Measurements from ENCODE around the gene LRMDA. TPM values are rescaled to one million over a fixed set of nuclear protein-coding genes. Genes with fewer than 3 reads are reported as not detected.

Gene LRMDA
- total RNA-seq, 4 donors from 2014 or later: 0.88 to 14.1 (median 5.1) TPM; not detected in 1

GRCh38 chr10:75859141-75859540 is 427.7 kb downstream of the LRMDA start:
- no peak for DNase-seq
- intact Hi-C loops (cut with DNase I): no loop called here
- no peaks in the 10 kb centered on the region for H3K9me3 ChIP-seq
- H3K27ac ChIP-seq: no peak overlapping the region
- no peak for TF ChIP-seq POLR2A (IDR thresholded peaks at IDR 0.05)
- TF ChIP-seq CTCF (IDR thresholded peaks at IDR 0.05): no peak
- H3K4me3 ChIP-seq: no peak overlapping the region
- no peaks in the 10 kb centered on the region for H3K27me3 ChIP-seq
- 0 to 47% methylated on average over 1 of the region's 1 CpG for WGBS, 2 donors
- no peaks in the 10 kb centered on the region for H3K36me3 ChIP-seq
- no peaks in the 10 kb centered on the region for H3K4me1 ChIP-seq

GRCh38 chr10:75860009-75860408 is 428.6 kb downstream of the LRMDA start:
- H3K27me3 ChIP-seq: no peaks in the 10 kb centered on the region
- intact Hi-C loops (cut with DNase I): no loop called here
- no peaks in the 10 kb centered on the region for H3K36me3 ChIP-seq
- WGBS, 2 donors: 69 to 83% methylated on average over 6 of the region's 6 CpGs
- no peak overlapping the region for H3K27ac ChIP-seq
- H3K4me1 ChIP-seq: no peaks in the 10 kb centered on the region
- DNase-seq: no peak
- H3K9me3 ChIP-seq: no peaks in the 10 kb centered on the region
- no peak overlapping the region for H3K4me3 ChIP-seq
- TF ChIP-seq POLR2A (IDR thresholded peaks at IDR 0.05) (no peak), CTCF (IDR thresholded peaks at IDR 0.05) (no peak)

- H3K9me3 ChIP-seq: no peaks in the 10 kb centered on the region
- intact Hi-C loops (cut with DNase I): no loop called here
- H3K4me3 ChIP-seq: no peak overlapping the region
Measured at GRCh38 chr10:75861582-75861981, 430.2 kb downstream of the LRMDA start.

GRCh38 chr10:75862935-75863334 is 431.5 kb downstream of the LRMDA start:
- 94% methylated on average over 4 of the region's 4 CpGs for WGBS, 2 donors
- TF ChIP-seq POLR2A (IDR thresholded peaks at IDR 0.05): no peak
- no peak for TF ChIP-seq CTCF (IDR thresholded peaks at IDR 0.05)
- no peak overlapping the region for H3K4me3 ChIP-seq
- H3K4me1 ChIP-seq: no peaks in the 10 kb centered on the region
- intact Hi-C loops (cut with DNase I): no loop called here
- H3K9me3 ChIP-seq: no peaks in the 10 kb centered on the region
- DNase-seq: no peak
- H3K27me3 ChIP-seq: no peaks in the 10 kb centered on the region
- H3K36me3 ChIP-seq: no peaks in the 10 kb centered on the region
- H3K27ac ChIP-seq: no peak overlapping the region

More at GRCh38 chr10:75861582-75861981, 430.2 kb downstream of the LRMDA start:
- TF ChIP-seq CTCF (IDR thresholded peaks at IDR 0.05) (no peak), POLR2A (IDR thresholded peaks at IDR 0.05) (no peak)
- no peak for DNase-seq
- H3K4me1 ChIP-seq: no peaks in the 10 kb centered on the region
- H3K36me3 ChIP-seq: no peaks in the 10 kb centered on the region
- H3K27me3 ChIP-seq: no peaks in the 10 kb centered on the region
- no peak overlapping the region for H3K27ac ChIP-seq

GRCh38 chr10:75864717-75865116 is 433.3 kb downstream of the LRMDA start:
- no peak for DNase-seq

More at GRCh38 chr10:75864717-75865116, 433.3 kb downstream of the LRMDA start:
- Histone ChIP-seq H3K4me1 (no peaks in the 10 kb centered on the region), H3K36me3 (no peaks in the 10 kb centered on the region), H3K27ac (no peak overlapping the region), H3K4me3 (no peak overlapping the region), H3K9me3 (no peaks in the 10 kb centered on the region), H3K27me3 (no peaks in the 10 kb centered on the region)
- TF ChIP-seq CTCF (IDR thresholded peaks at IDR 0.05) (no peak), POLR2A (IDR thresholded peaks at IDR 0.05) (no peak)
- intact Hi-C loops (cut with DNase I): no loop called here
